C1 segment of cervical spinal cord (tissue), 14 donors: ENCODE measurements around the gene ATP8A2.
"Not testable (repeated sequence)": the region's sequence is repeated elsewhere in the genome, so short reads cannot be mapped to it uniquely, and the experiment has no call there.

ENCODE experiments used
- DNase-seq, 14 donors: peaks; one replicate each; lab custom pipeline; 2025; lab: John Stamatoyannopoulos, UW

The ATP8A2 gene

GRCh38 chr13:25371875-25372283 lies at the start of gene ATP8A2:
Gene ATP8A2 (plus strand): TSS chr13:25371974. CDS start chr13:25372213, 239 bp downstream.
- DNase-seq = peak in 1 of 14 donors; percentile 71

- DNase-seq = no peak
Observed at GRCh38 chr13:25324100-25324499, 47.7 kb upstream of the ATP8A2 start.

- DNase-seq = no peak
Observed at GRCh38 chr13:25329706-25330105, 42.1 kb upstream of the ATP8A2 start.

- no peak for DNase-seq
Observed at GRCh38 chr13:25330541-25330940, 41.2 kb upstream of the ATP8A2 start.

- DNase-seq = no peak
Observed at GRCh38 chr13:25335856-25336255, 35.9 kb upstream of the ATP8A2 start.

GRCh38 chr13:25345576-25345975 lies 26.2 kb upstream of the ATP8A2 start:
- no peak for DNase-seq

- DNase-seq = no peak
Observed at GRCh38 chr13:25347151-25347550, 24.6 kb upstream of the ATP8A2 start.

GRCh38 chr13:25351404-25351803 lies 20.4 kb upstream of the ATP8A2 start:
- DNase-seq = no peak

GRCh38 chr13:25352230-25352629 lies 19.5 kb upstream of the ATP8A2 start:
- DNase-seq = no peak

- no peak for DNase-seq
Observed at GRCh38 chr13:25352806-25353205, 19.0 kb upstream of the ATP8A2 start.

- DNase-seq = no peak
Observed at GRCh38 chr13:25353344-25353743, 18.4 kb upstream of the ATP8A2 start.

- no peak for DNase-seq
Observed at GRCh38 chr13:25354377-25354776, 17.4 kb upstream of the ATP8A2 start.

GRCh38 chr13:25360443-25360842 lies 11.3 kb upstream of the ATP8A2 start:
- DNase-seq = not testable (repeated sequence)

GRCh38 chr13:25365720-25366235 lies 6.0 kb upstream of the ATP8A2 start:
- DNase-seq = no peak

GRCh38 chr13:25371158-25371874 lies 458 bp upstream of the ATP8A2 start:
- peak in 1 of 14 donors; percentile 71 for DNase-seq

GRCh38 chr13:25372284-25373081 lies 709 bp downstream of the ATP8A2 start:
- peak in 2 of 14 donors; percentile 14 to 74 for DNase-seq

GRCh38 chr13:25375727-25376358 lies 4.1 kb downstream of the ATP8A2 start:
- peak in 3 of 14 donors; percentile 6 to 30 (median 6) for DNase-seq

GRCh38 chr13:25377244-25377962 lies 5.6 kb downstream of the ATP8A2 start:
- DNase-seq = no peak

GRCh38 chr13:25378528-25378927 lies 6.8 kb downstream of the ATP8A2 start:
- DNase-seq = peak in 1 of 14 donors; percentile 70

GRCh38 chr13:25379011-25379410 lies 7.2 kb downstream of the ATP8A2 start:
- DNase-seq = no peak

- no peak for DNase-seq
Observed at GRCh38 chr13:25380082-25380481, 8.3 kb downstream of the ATP8A2 start.
